Fibroblast of lung (primary cell): ENCODE results near the gene ACER1.

Experiments
- CTCF ChIP-seq, 2 donors: IDR thresholded peaks in 1 of 2; conservative IDR thresholded peaks in 1 of 2; 1 replicate in 1 of 2; 2 replicates in 1 of 2; pipeline ENCODE4 v1.5.1; 2011 to 2012; ENCODE audit warnings: low read length in 2 of 2, control low read depth in 1 of 2, inconsistent platforms in 1 of 2, low read depth in 1 of 2, mild to moderate bottlenecking in 1 of 2
- EZH2 ChIP-seq: IDR thresholded peaks from 2 replicates; pipeline ENCODE4 v1.5.1; 2012; ENCODE audit warnings: low read length, control low read depth, mild to moderate bottlenecking; ENCODE audit errors: missing control alignments

- TF ChIP-seq CTCF (conservative IDR thresholded peaks at IDR 0.05 in 1 of 2, IDR thresholded peaks at IDR 0.05 in 1 of 2; ENCODE audit: low read depth in 1 of 2, low read length in 2 of 2) (no peak), EZH2 (no peak)
Measured at GRCh38 chr19:6324757-6325156, 8.7 kb downstream of the ACER1 start.
